ENCODE data around the gene KCNA1.
"Not testable (repeated sequence)": the region's sequence is repeated elsewhere in the genome, so short reads cannot be mapped to it uniquely, and the experiment has no call there.

KCNA1 gene

GRCh38 chr12:4870423-4870822, 39.3 kb upstream of the KCNA1 start:
- TF ChIP-seq CTCF (conservative IDR thresholded peaks at IDR 0.05; ENCODE audit: low read length): no peak
- H3K4me3 ChIP-seq (ENCODE audit: low read length): no peak overlapping the region

GRCh38 chr12:4871514-4871913, 38.2 kb upstream of the KCNA1 start:
- DNase-seq (ENCODE audit: low read depth): no peak
- no peak for TF ChIP-seq CTCF (conservative IDR thresholded peaks at IDR 0.05; ENCODE audit: low read length)
- H3K4me3 ChIP-seq (ENCODE audit: low read length): no peak overlapping the region

More at GRCh38 chr12:4870423-4870822, 39.3 kb upstream of the KCNA1 start:
- no peak for DNase-seq (ENCODE audit: low read depth)

GRCh38 chr12:4873947-4874346, 35.8 kb upstream of the KCNA1 start:
- H3K4me3 ChIP-seq (ENCODE audit: low read length): no peak overlapping the region
- no peak for DNase-seq (ENCODE audit: low read depth)
- TF ChIP-seq CTCF (conservative IDR thresholded peaks at IDR 0.05; ENCODE audit: low read length): no peak

GRCh38 chr12:4874671-4875070, 35.0 kb upstream of the KCNA1 start:
- DNase-seq (ENCODE audit: low read depth): no peak
- no peak overlapping the region for H3K4me3 ChIP-seq (ENCODE audit: low read length)
- no peak for TF ChIP-seq CTCF (conservative IDR thresholded peaks at IDR 0.05; ENCODE audit: low read length)

- not testable (repeated sequence) for H3K4me3 ChIP-seq (ENCODE audit: low read length); DNase-seq (ENCODE audit: low read depth)
These were observed 30.2 kb upstream of the KCNA1 start for GRCh38 chr12:4879481-4879880.

GRCh38 chr12:4881266-4882064, 28.2 kb upstream of the KCNA1 start:
- no peak for DNase-seq (ENCODE audit: low read depth)
- H3K4me3 ChIP-seq (ENCODE audit: low read length): no peak overlapping the region
- TF ChIP-seq CTCF (conservative IDR thresholded peaks at IDR 0.05; ENCODE audit: low read length): no peak

- TF ChIP-seq CTCF (conservative IDR thresholded peaks at IDR 0.05; ENCODE audit: low read length): no peak
- DNase-seq (ENCODE audit: low read depth): no peak
- no peak overlapping the region for H3K4me3 ChIP-seq (ENCODE audit: low read length)
These were observed 17.8 kb upstream of the KCNA1 start for GRCh38 chr12:4891866-4892265.

Data from AG10803 (cell line).